Measurements from ENCODE around the gene GATA5.
A peak's percentile ranks its signal among the peaks of the same experiment; 100 is the strongest.

GATA5 gene

GRCh38 chr20:62470001-62470400 is 5.8 kb downstream of the GATA5 start:
- no peak for DNase-seq

- DNase-seq, result no peak
Measured at GRCh38 chr20:62469352-62469751, 6.4 kb downstream of the GATA5 start.

GRCh38 chr20:62466806-62467537 is 8.8 kb downstream of the GATA5 start:
- DNase-seq, result no peak

- DNase-seq, result no peak
Measured at GRCh38 chr20:62466072-62466760, 9.6 kb downstream of the GATA5 start.

GRCh38 chr20:62464990-62465389 is 10.8 kb downstream of the GATA5 start:
- no peak for DNase-seq

- no peak for DNase-seq
Measured at GRCh38 chr20:62464425-62464770, 11.4 kb downstream of the GATA5 start.

GRCh38 chr20:62463651-62464424 is 12.0 kb downstream of the GATA5 start:
- no peak for DNase-seq

- DNase-seq, result no peak
Measured at GRCh38 chr20:62462976-62463592, 12.7 kb downstream of the GATA5 start.

GRCh38 chr20:62461834-62462233 is 14.0 kb downstream of the GATA5 start:
- no peak for DNase-seq

- DNase-seq, result peak; percentile 39
Measured at GRCh38 chr20:62461157-62461556, 14.6 kb downstream of the GATA5 start.

GRCh38 chr20:62460678-62461077 is 15.1 kb downstream of the GATA5 start:
- DNase-seq, result no peak

GRCh38 chr20:62459488-62459887 is 16.3 kb downstream of the GATA5 start:
- no peak for DNase-seq

GRCh38 chr20:62458275-62459251 is 17.2 kb downstream of the GATA5 start:
- no peak for DNase-seq

- no peak for DNase-seq
Measured at GRCh38 chr20:62457831-62458230, 18.0 kb downstream of the GATA5 start.

GRCh38 chr20:62457098-62457497 is 18.7 kb downstream of the GATA5 start:
- no peak for DNase-seq

GRCh38 chr20:62455929-62456328 is 19.9 kb downstream of the GATA5 start:
- no peak for DNase-seq

GRCh38 chr20:62454904-62455636 is 20.7 kb downstream of the GATA5 start:
- DNase-seq, result no peak

GRCh38 chr20:62453186-62453808 is 22.5 kb downstream of the GATA5 start:
- DNase-seq, result no peak

GRCh38 chr20:62452475-62453095 is 23.2 kb downstream of the GATA5 start:
- no peak for DNase-seq

- no peak for DNase-seq
Measured at GRCh38 chr20:62451970-62452369, 23.8 kb downstream of the GATA5 start.
